CD4-positive, alpha-beta T cell (primary cell): ENCODE results near the gene ADAMTS12. TPM values are rescaled to one million over a fixed set of nuclear protein-coding genes. Genes with fewer than 3 reads are reported as not detected.

Experiments used
- ATAC-seq: fragments of 200-7000 bp; cut with Tn5 transposase; one replicate; pipeline ENCODE4 v1.10.0; 2022; ENCODE audit warnings: mild to moderate bottlenecking; ENCODE audit not compliant: poor library complexity
- CTCF ChIA-PET: fragments of 350-600 bp; sonication (Branson Sonifier 250); formaldehyde crosslinking; loops from one replicate; lab custom pipeline; 2021; ENCODE audit warnings: antibody characterized with exemption, inconsistent platforms; lab: Charles Lee
- POLR2A ChIA-PET: fragments of 350-600 bp; sonication (Branson Sonifier 250); formaldehyde crosslinking; loops from one replicate; lab custom pipeline; 2021; ENCODE audit warnings: antibody characterized with exemption, inconsistent platforms; lab: Charles Lee
- DNase-seq, 14 experiments: peaks; one replicate each; pipeline ENCODE4 v3.0.0-alpha.2; 2013 to 2020; ENCODE audit warnings: mixed read lengths in 2 of 14
- H3K27ac ChIP-seq, 2 donors: one replicate each; pipeline versions ENCODE4 v1.5.1 to v1.7.0; 2013; ENCODE audit warnings: low read length in 2 of 2, low read depth in 1 of 2, mild to moderate bottlenecking in 1 of 2
- H3K27me3 ChIP-seq, 2 experiments: 1 replicate in 1 of 2; 2 replicates in 1 of 2; pipeline versions ENCODE4 v1.6.1 to v1.7.0; 2013; ENCODE audit warnings: low read length in 2 of 2, control low read depth in 1 of 2, mild to moderate bottlenecking in 1 of 2, moderate library complexity in 1 of 2; ENCODE audit not compliant: insufficient read depth in 2 of 2, control insufficient read depth in 1 of 2
- H3K36me3 ChIP-seq: one replicate; pipeline ENCODE4 v1.6.1; 2013; ENCODE audit warnings: low read length, control low read depth; ENCODE audit not compliant: insufficient read depth
- H3K4me1 ChIP-seq: one replicate; pipeline ENCODE4 v1.6.1; 2013; ENCODE audit warnings: low read length, control low read depth; ENCODE audit not compliant: insufficient read depth
- H3K4me3 ChIP-seq: one replicate; pipeline ENCODE4 v1.5.1; 2013; ENCODE audit warnings: mild to moderate bottlenecking, low read length, moderate library complexity
- H3K9me3 ChIP-seq, 2 experiments: 1 replicate in 1 of 2; 2 replicates in 1 of 2; pipeline versions ENCODE4 v1.6.1 to v1.7.0; 2013; ENCODE audit warnings: low read length in 2 of 2, mild to moderate bottlenecking in 2 of 2, control low read depth in 1 of 2, moderate library complexity in 1 of 2; ENCODE audit not compliant: control insufficient read depth in 1 of 2, insufficient read depth in 1 of 2
- H3K27ac Mint-ChIP-seq: one replicate; pipeline ENCODE4 v1.8.0; 2020; ENCODE audit warnings: mixed read lengths
- H3K27me3 Mint-ChIP-seq: one replicate; pipeline ENCODE4 v1.8.0; 2021; ENCODE audit warnings: mixed read lengths
- H3K36me3 Mint-ChIP-seq: one replicate; pipeline ENCODE4 v1.8.0; 2021; ENCODE audit warnings: low read depth, mixed read lengths
- H3K4me1 Mint-ChIP-seq: one replicate; pipeline ENCODE4 v1.8.0; 2021; ENCODE audit warnings: low read depth, mixed read lengths
- H3K4me3 Mint-ChIP-seq: one replicate; pipeline ENCODE4 v1.8.0; 2020; ENCODE audit warnings: mild to moderate bottlenecking, mixed read lengths
- H3K9me3 Mint-ChIP-seq: one replicate; pipeline ENCODE4 v1.8.0; 2020; ENCODE audit warnings: mixed read lengths
- intact Hi-C, 2 experiments: fragments of 100-400 bp; cut with DNase I in 1 of 2; cut with micrococcal nuclease in 1 of 2; formaldehyde crosslinking; loops; one replicate each; pipeline versions ENCODE4 v1.15.1 to v1.9.0; 2023 to 2025; cut with DNase I, micrococcal nuclease
- total RNA-seq, 174 experiments: library from RNA in 2 of 174; stranded (reverse) in 2 of 174; gene quantifications; one replicate each; pipeline ENCODE4 v1.2.3 and lab custom pipeline; 2021 to 2026
- TF ChIP-seq, protein P1 (sequence below): fragments of 200-600 bp; IDR thresholded peaks from one replicate; pipeline ENCODE4 v1.8.0; 2022; ENCODE audit warnings: antibody characterized with exemption, mild to moderate bottlenecking

Gene ADAMTS12
- total RNA-seq, 2 experiments from 2014 or later: 0.06 TPM; not detected in 1

DNA sequence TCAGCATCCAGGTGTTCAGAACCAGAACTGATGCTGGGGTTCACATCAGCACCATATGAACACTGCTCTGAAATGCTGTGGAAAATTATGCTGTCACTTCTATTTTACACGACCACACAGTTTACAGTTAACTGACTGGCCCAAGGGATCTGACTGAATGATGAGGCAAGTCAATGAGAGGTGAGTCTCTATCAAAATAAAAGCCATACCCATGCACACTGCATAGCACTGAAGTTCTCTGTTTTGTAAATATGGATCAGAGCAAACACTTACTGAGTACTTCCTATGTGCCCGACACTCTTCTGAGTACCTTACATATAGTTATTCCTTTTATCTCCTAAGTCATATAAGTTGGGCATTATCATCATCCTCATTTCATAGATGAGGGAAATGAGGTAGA is 328.3 kb downstream of the ADAMTS12 start:
- Histone ChIP-seq H3K27ac (no peak overlapping the region), H3K4me1 (no peaks in the 10 kb centered on the region), H3K4me3 (no peak overlapping the region), H3K36me3 (no peaks in the 10 kb centered on the region), H3K9me3 (no peaks in the 10 kb centered on the region), H3K27me3 (no peaks in the 10 kb centered on the region)
- ATAC-seq: no peak
- H3K4me3 Mint-ChIP-seq: no peak overlapping the region
- DNase-seq: no peak
- no peaks in the 10 kb centered on the region for H3K36me3 Mint-ChIP-seq
- TF ChIP-seq, protein P1, sequence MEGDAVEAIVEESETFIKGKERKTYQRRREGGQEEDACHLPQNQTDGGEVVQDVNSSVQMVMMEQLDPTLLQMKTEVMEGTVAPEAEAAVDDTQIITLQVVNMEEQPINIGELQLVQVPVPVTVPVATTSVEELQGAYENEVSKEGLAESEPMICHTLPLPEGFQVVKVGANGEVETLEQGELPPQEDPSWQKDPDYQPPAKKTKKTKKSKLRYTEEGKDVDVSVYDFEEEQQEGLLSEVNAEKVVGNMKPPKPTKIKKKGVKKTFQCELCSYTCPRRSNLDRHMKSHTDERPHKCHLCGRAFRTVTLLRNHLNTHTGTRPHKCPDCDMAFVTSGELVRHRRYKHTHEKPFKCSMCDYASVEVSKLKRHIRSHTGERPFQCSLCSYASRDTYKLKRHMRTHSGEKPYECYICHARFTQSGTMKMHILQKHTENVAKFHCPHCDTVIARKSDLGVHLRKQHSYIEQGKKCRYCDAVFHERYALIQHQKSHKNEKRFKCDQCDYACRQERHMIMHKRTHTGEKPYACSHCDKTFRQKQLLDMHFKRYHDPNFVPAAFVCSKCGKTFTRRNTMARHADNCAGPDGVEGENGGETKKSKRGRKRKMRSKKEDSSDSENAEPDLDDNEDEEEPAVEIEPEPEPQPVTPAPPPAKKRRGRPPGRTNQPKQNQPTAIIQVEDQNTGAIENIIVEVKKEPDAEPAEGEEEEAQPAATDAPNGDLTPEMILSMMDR: no peak
- no peak overlapping the region for H3K27ac Mint-ChIP-seq
- intact Hi-C loops: loop anchor here in 1 of 2 experiments (10.0 kb wide), 1 partner anchor 269 kb away; no protein-coding TSS in a partner anchor
- CTCF ChIA-PET: no interaction called here
- POLR2A ChIA-PET: no interaction called here
- H3K27me3 Mint-ChIP-seq: no peaks in the 10 kb centered on the region
- H3K4me1 Mint-ChIP-seq: no peaks in the 10 kb centered on the region
- no peaks in the 10 kb centered on the region for H3K9me3 Mint-ChIP-seq

DNA sequence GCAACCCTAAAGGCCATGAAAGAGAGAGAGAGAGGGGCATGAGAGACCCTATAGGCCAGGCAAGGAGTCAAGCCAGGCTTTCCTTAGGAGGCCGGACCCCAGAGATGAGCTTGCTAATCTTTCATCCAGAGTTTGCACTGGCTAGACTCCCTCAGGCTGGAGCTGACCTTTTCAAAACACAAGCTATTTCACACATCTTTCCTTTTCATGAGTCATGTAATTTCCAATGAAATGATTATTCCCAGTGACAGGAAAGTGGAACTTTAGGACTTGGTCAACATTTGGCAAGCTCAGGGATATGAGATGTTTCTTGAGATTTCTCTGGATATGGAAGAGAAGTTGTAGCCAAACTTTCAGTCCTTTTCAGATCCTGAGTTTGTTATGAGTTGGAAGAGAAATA is 333.3 kb downstream of the ADAMTS12 start:
- no peak overlapping the region for H3K27ac ChIP-seq
- intact Hi-C loops: no loop called here
- no peak overlapping the region for H3K4me3 Mint-ChIP-seq
- H3K9me3 ChIP-seq: no peaks in the 10 kb centered on the region
- H3K36me3 Mint-ChIP-seq: no peaks in the 10 kb centered on the region
- ATAC-seq (no peak), DNase-seq (no peak)
- H3K27ac Mint-ChIP-seq: no peak overlapping the region
- no peaks in the 10 kb centered on the region for H3K36me3 ChIP-seq
- ChIA-PET POLR2A (no interaction called here), CTCF (no interaction called here)
- H3K4me1 ChIP-seq: no peaks in the 10 kb centered on the region
- H3K4me3 ChIP-seq: no peak overlapping the region
- H3K4me1 Mint-ChIP-seq: no peaks in the 10 kb centered on the region
- H3K27me3 Mint-ChIP-seq: peaks cover 13% of the 10 kb centered on the region
- H3K27me3 ChIP-seq: no peaks in the 10 kb centered on the region
- peaks cover 4% of the 10 kb centered on the region for H3K9me3 Mint-ChIP-seq
- TF ChIP-seq, protein P1: no peak

DNA sequence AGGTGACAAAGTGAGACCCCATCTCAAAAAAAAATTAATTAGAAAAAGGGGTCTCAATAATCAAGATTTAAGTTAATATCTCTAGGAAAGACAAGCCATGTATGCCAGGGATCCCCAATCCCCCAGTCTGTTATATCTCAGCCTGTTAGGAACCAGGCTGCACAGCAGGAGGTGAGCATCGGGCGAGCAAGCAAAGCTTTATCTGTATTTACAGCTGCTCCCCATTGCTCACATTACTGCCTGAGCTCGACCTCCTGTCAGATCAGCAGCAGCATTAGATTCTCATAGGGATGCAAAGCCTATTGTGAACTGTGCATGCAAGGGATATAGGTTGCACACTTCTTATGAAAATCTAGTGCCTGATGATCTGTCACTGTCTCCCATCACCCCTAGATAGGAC is 334.2 kb downstream of the ADAMTS12 start:
- H3K4me1 ChIP-seq: no peaks in the 10 kb centered on the region
- H3K36me3 ChIP-seq: no peaks in the 10 kb centered on the region
- ChIA-PET POLR2A (no interaction called here), CTCF (no interaction called here)
- ATAC-seq (no peak), DNase-seq (no peak)
- Mint-ChIP-seq H3K9me3 (peaks cover 4% of the 10 kb centered on the region), H3K36me3 (no peaks in the 10 kb centered on the region), H3K27me3 (peaks cover 16% of the 10 kb centered on the region), H3K4me3 (no peak overlapping the region), H3K27ac (no peak overlapping the region), H3K4me1 (no peaks in the 10 kb centered on the region)
- TF ChIP-seq, protein P1: no peak
- intact Hi-C loops: no loop called here
- H3K27me3 ChIP-seq: no peaks in the 10 kb centered on the region
- no peak overlapping the region for H3K27ac ChIP-seq
- no peaks in the 10 kb centered on the region for H3K9me3 ChIP-seq
- no peak overlapping the region for H3K4me3 ChIP-seq
